Ishikawa (cell line): Measurements from ENCODE around the gene IPO13.

Source experiments
- CEBPB ChIP-seq: IDR thresholded peaks from 2 replicates; pipeline ENCODE4 v1.6.1; 2012
- CREB1 ChIP-seq: IDR thresholded peaks from 2 replicates; pipeline ENCODE4 v1.6.1; 2012; ENCODE audit warnings: low read depth
- EGR1 ChIP-seq: IDR thresholded peaks from 2 replicates; pipeline ENCODE4 v1.6.1; 2012
- EP300 ChIP-seq: IDR thresholded peaks from 2 replicates; pipeline ENCODE4 v1.6.1; 2012; ENCODE audit warnings: borderline replicate concordance
- TAF1 ChIP-seq: IDR thresholded peaks from 2 replicates; pipeline ENCODE4 v1.6.1; 2012; ENCODE audit warnings: low read depth, mild to moderate bottlenecking
- YY1 ChIP-seq: IDR thresholded peaks from 2 replicates; pipeline ENCODE4 v1.6.1; 2012; ENCODE audit warnings: low read depth
- ZBTB7A ChIP-seq: IDR thresholded peaks from 2 replicates; pipeline ENCODE4 v1.6.1; 2012; ENCODE audit warnings: low read depth
- TF ChIP-seq, protein P1 (sequence below): IDR thresholded peaks from 2 replicates; pipeline ENCODE4 v1.6.1; 2012

DNA sequence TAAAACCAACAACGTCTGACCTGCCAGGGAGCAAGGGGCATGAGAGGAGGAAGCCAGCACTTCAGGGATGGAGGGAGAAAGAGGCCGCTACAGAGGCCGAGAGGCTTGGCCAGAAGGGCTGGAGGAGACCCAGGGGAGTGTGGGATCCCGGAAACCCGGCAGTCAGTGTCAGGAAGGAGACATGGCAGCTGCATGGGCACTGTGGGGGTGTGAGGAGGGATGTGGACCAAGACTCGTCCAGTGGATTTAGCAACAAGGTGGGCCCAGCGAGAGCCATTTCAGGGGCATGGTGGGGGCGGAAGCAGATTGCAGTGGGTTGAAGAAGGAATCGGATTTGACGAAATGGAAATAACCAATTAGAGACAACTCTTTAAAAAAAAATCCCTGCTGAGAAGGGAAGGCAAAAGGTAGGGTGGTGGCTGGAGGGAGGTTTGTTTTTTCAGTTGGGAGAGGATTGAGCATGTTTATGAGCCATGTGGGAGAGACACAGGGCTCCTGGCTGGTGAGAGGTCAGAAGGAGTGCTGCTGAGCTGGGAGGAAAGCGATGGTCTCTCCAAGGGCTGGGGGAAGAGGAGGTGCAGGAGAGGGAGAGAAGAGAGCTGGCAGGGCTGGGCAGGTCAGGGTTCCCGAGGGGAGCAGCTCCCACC lies 36.6 kb downstream of the IPO13 start:
- TF ChIP-seq TAF1 (no peak), CEBPB (no peak), ZBTB7A (no peak), EP300 (no peak), CREB1 (no peak), YY1 (no peak), EGR1 (no peak)
- TF ChIP-seq, protein P1, sequence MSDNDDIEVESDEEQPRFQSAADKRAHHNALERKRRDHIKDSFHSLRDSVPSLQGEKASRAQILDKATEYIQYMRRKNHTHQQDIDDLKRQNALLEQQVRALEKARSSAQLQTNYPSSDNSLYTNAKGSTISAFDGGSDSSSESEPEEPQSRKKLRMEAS: no peak
